Measurements from ENCODE around the gene TSPEAR.

The TSPEAR gene

GRCh38 chr21:44749116-44749758 is 37.9 kb upstream of the TSPEAR start:
- ATAC-seq: no peak
- TF ChIP-seq CSRNP3 (CRISPR knock-in tag; IDR thresholded peaks at IDR 0.05) (no peak), PATZ1 (CRISPR knock-in tag; IDR thresholded peaks at IDR 0.05; ENCODE audit: borderline replicate concordance) (no peak), PPARA (CRISPR knock-in tag; IDR thresholded peaks at IDR 0.05; ENCODE audit: borderline replicate concordance) (no peak), ZFP3 (CRISPR knock-in tag; IDR thresholded peaks at IDR 0.05) (no peak), ZNF70 (CRISPR knock-in tag; IDR thresholded peaks at IDR 0.05) (no peak), ISL1 (CRISPR knock-in tag; IDR thresholded peaks at IDR 0.05) (no peak), ZC3H10 (CRISPR knock-in tag; IDR thresholded peaks at IDR 0.05) (no peak), RARB (CRISPR knock-in tag; IDR thresholded peaks at IDR 0.05) (no peak), TOX (CRISPR knock-in tag; IDR thresholded peaks at IDR 0.05; ENCODE audit: borderline replicate concordance) (no peak), ZNF8 (CRISPR knock-in tag; IDR thresholded peaks at IDR 0.05) (no peak), GLIS3 (CRISPR knock-in tag; IDR thresholded peaks at IDR 0.05) (no peak), BACH2 (CRISPR knock-in tag; IDR thresholded peaks at IDR 0.05; ENCODE audit: borderline replicate concordance) (no peak), SNAI2 (CRISPR knock-in tag; IDR thresholded peaks at IDR 0.05) (no peak), POU6F1 (CRISPR knock-in tag; IDR thresholded peaks at IDR 0.05; ENCODE audit: borderline replicate concordance, low read depth) (no peak), CREB5 (CRISPR knock-in tag; IDR thresholded peaks at IDR 0.05; ENCODE audit: low read depth) (no peak), ESRRG (CRISPR knock-in tag; IDR thresholded peaks at IDR 0.05) (no peak), ZNF565 (CRISPR knock-in tag; conservative IDR thresholded peaks at IDR 0.05; ENCODE audit: low read depth) (no peak), ARNTL (CRISPR knock-in tag; IDR thresholded peaks at IDR 0.05; ENCODE audit: borderline replicate concordance, low read depth) (no peak), TSHZ2 (CRISPR knock-in tag; IDR thresholded peaks at IDR 0.05) (no peak)

GRCh38 chr21:44748621-44749020 is 37.2 kb upstream of the TSPEAR start:
- TF ChIP-seq RARB (CRISPR knock-in tag; IDR thresholded peaks at IDR 0.05) (no peak), ARNTL (CRISPR knock-in tag; IDR thresholded peaks at IDR 0.05; ENCODE audit: borderline replicate concordance, low read depth) (no peak), CREB5 (CRISPR knock-in tag; IDR thresholded peaks at IDR 0.05; ENCODE audit: low read depth) (no peak)
- ATAC-seq: no peak

Measured in SK-N-SH treated with all-trans-retinoic acid at 6 μM for 48 hours (cell line).